HG03571 (cell line): ENCODE measurements around the gene IGDCC3.
"Not testable (repeated sequence)": the region's sequence is repeated elsewhere in the genome, so short reads cannot be mapped to it uniquely, and the experiment has no call there.

Experiments
- ATAC-seq: cut with Tn5 transposase; IDR thresholded peaks from one replicate; pipeline ENCODE4 v1.9.1; 2021; ENCODE audit not compliant: unreplicated experiment

Gene IGDCC3

GRCh38 chr15:65406424-65407000 is 28.7 kb upstream of the IGDCC3 start:
- ATAC-seq = no peak

GRCh38 chr15:65405791-65406423 is 28.1 kb upstream of the IGDCC3 start:
- no peak for ATAC-seq

GRCh38 chr15:65404186-65404872 is 26.5 kb upstream of the IGDCC3 start:
- no peak for ATAC-seq

- no peak for ATAC-seq
Measured at GRCh38 chr15:65402961-65403360, 25.2 kb upstream of the IGDCC3 start.

- ATAC-seq = no peak
Measured at GRCh38 chr15:65401611-65402240, 23.9 kb upstream of the IGDCC3 start.

GRCh38 chr15:65400760-65401610 is 23.2 kb upstream of the IGDCC3 start:
- no peak for ATAC-seq

GRCh38 chr15:65399997-65400396 is 22.2 kb upstream of the IGDCC3 start:
- ATAC-seq = no peak

GRCh38 chr15:65399001-65399706 is 21.4 kb upstream of the IGDCC3 start:
- no peak for ATAC-seq

- not testable (repeated sequence) for ATAC-seq
Measured at GRCh38 chr15:65398486-65398885, 20.7 kb upstream of the IGDCC3 start.

GRCh38 chr15:65396965-65397317 is 19.1 kb upstream of the IGDCC3 start:
- no peak for ATAC-seq

- ATAC-seq = no peak
Measured at GRCh38 chr15:65396283-65396964, 18.6 kb upstream of the IGDCC3 start.

GRCh38 chr15:65395567-65396202 is 17.9 kb upstream of the IGDCC3 start:
- no peak for ATAC-seq

- no peak for ATAC-seq
Measured at GRCh38 chr15:65394936-65395335, 17.1 kb upstream of the IGDCC3 start.

GRCh38 chr15:65394280-65394789 is 16.5 kb upstream of the IGDCC3 start:
- no peak for ATAC-seq

- ATAC-seq = no peak
Measured at GRCh38 chr15:65393557-65393956, 15.8 kb upstream of the IGDCC3 start.

- no peak for ATAC-seq
Measured at GRCh38 chr15:65393091-65393490, 15.3 kb upstream of the IGDCC3 start.

- no peak for ATAC-seq
Measured at GRCh38 chr15:65392368-65392767, 14.6 kb upstream of the IGDCC3 start.

GRCh38 chr15:65391732-65392131 is 13.9 kb upstream of the IGDCC3 start:
- no peak for ATAC-seq

- ATAC-seq = no peak
Measured at GRCh38 chr15:65390447-65390846, 12.6 kb upstream of the IGDCC3 start.
